Nucleus accumbens (tissue), 56 donors: Measurements from ENCODE around the gene CALHM4.

Experiments used
- DNase-seq, 56 donors: peaks; one replicate each; lab custom pipeline; 2025; lab: John Stamatoyannopoulos, UW

The CALHM4 gene

DNA sequence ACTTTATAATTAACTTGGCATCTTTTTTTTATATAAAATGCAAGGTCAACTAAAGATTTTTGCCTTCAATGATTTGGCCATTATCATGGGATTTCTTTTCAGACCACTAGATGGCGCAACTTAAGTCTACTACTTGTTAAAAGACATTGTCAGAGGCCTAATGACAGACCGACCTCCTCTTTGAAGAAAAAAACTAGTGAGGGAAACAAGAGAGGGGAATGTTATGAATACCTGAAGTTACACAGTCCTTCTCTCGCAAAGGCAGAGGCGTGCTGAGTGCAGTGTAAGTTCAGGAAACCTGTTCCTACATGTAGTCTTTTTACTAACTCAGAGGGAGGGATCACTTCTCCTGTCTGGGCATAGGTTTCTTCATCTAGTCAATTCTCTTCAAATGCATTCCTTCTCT, 17.3 kb upstream of the CALHM4 start:
- peak in 3 of 56 donors; percentile 2 to 5 (median 5) for DNase-seq

DNA sequence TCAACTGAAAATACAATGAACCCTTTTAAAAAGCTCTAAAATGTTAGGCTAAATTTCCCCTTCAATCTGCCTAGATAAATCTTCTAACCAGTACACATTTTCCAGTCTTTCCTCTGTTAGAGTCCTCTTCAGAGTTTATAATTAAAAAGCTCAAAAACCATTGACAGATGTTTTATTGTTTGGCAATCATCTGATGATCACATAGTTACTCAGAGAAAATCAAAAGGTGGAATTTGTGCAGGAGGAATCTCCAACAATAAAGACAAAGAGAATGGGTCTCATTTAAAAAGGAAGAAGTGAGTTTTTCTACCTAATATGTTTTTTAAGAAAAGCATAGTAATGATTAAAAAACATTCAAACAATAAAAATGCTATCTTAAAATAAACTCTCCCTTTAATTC, 11.1 kb upstream of the CALHM4 start:
- DNase-seq, result no peak

GRCh38 chr6:116543149-116543548, 10.4 kb upstream of the CALHM4 start:
- DNase-seq, result no peak

GRCh38 chr6:116545651-116546050, 7.9 kb upstream of the CALHM4 start, which contains the start of gene TRAPPC3L:
Gene TRAPPC3L (minus strand): TSS chr6:116545684. CDS start chr6:116545514, 170 bp downstream.
- no peak for DNase-seq

GRCh38 chr6:116547358-116547757, 6.2 kb upstream of the CALHM4 start:
- DNase-seq, result no peak

DNA sequence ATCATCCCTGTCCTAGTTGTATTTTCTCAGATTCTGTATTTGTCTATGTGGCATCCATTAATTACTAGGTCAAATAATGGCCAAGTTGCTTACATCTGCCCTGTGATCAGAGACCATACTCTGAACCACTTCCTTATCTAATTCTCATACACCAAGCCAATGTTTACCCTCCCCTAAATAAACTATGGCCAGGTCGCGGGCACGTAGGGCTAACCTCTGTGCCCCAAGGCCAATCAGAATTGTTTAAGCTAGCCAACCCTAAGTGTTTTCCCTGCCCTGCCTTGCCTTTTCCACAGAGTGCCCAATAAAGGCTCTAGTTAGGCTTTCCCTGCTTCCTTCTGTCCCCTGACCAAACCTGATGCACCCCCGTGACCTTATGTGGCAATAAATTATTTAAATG, 2.8 kb upstream of the CALHM4 start:
- DNase-seq, result no peak

DNA sequence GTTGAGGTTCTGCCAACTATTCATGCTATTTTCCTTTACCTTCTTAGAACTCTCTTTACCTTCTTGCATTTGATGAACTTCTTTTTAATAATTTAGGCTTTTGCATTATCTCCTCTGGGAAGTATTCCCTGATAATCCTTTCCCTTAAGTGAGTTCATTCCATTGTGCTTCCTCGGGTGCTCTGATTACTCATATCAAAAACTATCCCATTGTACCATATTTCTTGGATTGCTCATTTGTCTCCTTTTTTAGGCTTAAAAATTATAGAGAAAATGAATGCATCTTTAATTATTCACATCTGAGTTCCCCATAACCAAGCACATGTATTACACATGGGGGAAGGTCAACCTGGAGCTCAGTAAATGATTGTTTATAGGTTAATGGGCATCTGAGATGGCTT, 2.5 kb downstream of the CALHM4 start:
- no peak for DNase-seq

DNA sequence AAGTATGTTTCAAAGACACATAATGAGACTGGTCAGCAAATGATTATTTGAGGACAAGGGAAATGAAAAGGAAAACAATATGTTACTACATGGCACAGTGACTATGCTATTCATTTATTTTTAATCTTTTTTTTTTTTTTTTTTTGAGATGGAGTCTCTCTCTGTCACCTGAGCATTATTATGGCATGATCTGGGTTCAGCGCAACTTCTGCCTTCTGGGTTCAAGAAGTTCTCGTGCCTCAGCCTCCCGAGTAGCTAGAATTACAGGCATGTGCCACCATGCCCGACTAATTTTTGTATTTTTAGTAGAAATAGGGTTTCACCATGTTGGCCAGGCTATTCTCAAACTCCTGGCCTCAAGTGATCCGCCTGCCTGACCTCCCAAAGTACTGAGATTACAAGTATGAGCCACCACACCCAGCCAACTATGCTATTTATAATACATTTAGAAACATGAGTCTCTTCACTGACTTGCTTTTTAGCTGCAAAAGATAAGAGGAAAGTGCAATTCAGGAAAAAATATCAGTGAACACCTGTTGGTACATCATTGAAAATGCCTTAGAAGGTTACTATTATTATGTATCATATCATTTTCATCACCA, 3.4 kb downstream of the CALHM4 start:
- no peak for DNase-seq

DNA sequence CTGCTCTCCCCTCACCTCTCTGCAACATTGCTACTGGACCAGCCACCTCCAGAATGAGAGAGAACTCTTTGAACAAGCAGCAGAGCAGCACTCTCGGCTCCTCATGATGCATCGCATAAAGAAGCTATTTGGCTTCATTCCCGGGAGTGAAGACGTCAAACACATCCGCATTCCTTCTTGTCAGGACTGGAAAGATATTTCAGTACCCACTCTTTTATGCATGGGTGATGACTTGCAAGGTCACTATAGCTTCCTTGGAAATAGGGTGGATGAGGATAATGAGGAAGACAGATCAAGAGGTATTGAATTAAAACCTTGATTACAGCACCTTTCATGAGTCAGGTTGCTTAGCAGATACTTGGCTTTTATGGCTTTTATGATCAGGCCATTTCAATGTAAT, 4.3 kb downstream of the CALHM4 start:
- no peak for DNase-seq

DNA sequence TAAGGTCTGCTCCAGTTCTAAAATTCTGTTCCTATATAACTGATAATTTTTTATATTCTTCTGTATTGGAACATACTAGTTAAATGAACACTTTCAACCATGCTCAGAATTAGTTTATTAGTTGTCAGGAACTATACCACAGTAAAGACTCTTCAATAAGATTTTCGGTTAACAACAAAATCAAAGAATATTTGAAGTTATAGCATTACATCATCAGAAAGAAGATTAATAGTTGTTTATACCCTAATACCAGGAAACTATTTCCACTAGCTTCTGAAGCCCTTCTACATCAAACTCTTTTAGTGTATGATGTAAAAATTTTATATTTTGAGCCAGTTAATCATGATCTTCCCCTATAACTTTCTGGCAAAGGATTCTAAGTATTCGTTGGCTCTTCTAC, 6.6 kb downstream of the CALHM4 start:
- no peak for DNase-seq

- DNase-seq, result peak in 45 of 56 donors; percentile 6 to 90 (median 45)
Measured at GRCh38 chr6:116561377-116562018, 7.9 kb downstream of the CALHM4 start.

DNA sequence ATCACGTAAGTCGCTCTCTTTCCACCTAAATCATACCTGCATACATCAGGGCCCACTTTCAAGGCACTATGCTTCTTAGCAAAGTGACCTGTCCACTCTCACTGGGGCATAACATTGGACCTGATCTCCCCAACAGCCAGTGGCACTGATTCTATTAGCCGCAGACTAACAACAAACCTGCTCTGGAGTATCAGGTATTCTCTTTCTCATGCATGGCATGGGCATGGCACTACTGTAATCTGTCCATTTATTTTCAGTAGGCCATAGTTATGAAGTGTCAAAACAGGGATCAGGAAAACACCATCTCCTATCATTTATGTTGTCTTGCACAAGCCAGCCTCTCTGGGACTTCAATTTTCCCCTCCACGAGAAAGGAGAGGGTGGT, 8.5 kb downstream of the CALHM4 start:
- DNase-seq, result no peak

DNA sequence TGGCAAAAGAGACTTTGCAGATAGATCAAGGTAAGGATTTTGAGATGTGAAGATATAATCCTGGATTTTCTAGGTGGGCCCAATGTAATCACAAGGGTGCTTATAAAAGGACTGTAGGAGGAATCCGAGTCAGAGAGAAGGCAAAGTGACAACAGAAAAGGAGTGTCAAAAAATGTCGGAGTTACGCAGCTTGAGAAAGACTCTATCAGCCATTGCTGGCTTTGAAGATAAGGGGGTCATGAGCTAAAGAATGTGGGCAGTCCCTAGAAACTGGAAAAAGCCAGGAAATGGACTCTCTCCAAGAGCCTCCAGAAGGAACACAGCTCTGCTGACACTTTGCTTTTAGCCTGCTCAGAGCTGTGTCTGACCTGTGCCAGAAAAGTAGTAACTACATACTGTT, 9.1 kb downstream of the CALHM4 start:
- DNase-seq, result no peak

GRCh38 chr6:116563830-116564229, 10.3 kb downstream of the CALHM4 start:
- peak in 1 of 56 donors; percentile 4 for DNase-seq

DNA sequence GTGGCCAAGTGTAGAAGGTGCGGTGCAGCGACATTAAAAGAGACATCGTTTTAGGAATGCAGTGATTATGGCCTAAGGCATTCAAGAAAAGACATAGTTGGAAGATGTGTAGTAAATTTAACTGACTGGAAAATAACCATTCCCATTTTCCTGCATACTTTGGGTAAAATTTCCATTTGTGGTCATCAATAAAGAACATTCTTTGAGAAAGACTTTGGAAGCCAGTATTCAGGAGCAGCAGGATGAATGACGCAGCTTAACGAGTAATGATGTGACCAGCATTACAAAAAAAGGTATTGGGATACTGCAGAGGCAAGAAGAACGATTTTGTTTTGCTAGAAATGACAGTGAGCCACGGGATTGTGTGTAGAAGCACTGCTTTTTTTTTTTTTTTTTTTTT, 10.8 kb downstream of the CALHM4 start:
- DNase-seq, result no peak

GRCh38 chr6:116564921-116565872, 11.6 kb downstream of the CALHM4 start:
- DNase-seq, result peak in 24 of 56 donors; percentile 2 to 38 (median 14)

- no peak for DNase-seq
Measured at GRCh38 chr6:116568111-116568510, 14.6 kb downstream of the CALHM4 start.

DNA sequence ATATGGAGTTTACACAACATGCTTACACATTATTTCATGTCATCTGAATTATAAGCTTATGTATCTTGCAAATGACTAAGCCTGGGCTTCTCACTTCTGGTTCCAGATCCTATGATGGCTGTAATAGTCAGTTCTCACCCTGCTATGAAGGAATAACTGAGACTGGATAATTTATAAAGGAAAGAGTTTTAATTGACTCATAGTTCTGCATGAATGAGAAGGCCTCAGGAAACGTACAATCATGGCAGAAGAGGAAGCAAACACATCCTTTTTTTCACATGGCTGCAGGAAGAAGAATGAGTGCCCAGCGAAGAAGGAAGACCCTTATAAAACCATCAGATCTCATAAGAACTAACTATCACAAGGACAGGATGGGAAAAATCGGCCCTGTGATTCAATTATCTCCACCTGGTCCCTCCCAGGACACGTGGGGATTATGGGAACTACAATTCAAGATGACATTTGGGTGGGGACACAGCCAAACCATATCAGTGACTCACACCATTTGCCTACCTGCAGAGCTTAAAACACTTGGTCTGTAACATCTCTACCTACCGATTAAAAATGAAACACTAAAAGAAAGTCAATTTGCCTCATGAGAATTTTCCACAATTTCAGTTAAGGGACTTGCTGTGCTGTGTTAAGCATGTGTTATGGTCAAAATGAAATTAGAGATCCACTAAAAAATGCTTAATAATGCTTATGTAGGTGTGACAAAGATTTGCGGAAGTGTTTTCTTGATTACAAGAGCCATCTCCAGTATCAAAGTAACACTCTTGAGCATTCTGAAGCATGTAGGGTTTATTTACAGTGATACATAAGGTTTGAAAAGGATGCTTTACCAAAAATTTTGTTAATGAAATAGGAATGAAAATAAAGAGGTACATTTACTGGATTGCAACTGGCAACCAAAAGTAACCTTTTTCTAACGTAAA, 15.5 kb downstream of the CALHM4 start:
- no peak for DNase-seq

DNA sequence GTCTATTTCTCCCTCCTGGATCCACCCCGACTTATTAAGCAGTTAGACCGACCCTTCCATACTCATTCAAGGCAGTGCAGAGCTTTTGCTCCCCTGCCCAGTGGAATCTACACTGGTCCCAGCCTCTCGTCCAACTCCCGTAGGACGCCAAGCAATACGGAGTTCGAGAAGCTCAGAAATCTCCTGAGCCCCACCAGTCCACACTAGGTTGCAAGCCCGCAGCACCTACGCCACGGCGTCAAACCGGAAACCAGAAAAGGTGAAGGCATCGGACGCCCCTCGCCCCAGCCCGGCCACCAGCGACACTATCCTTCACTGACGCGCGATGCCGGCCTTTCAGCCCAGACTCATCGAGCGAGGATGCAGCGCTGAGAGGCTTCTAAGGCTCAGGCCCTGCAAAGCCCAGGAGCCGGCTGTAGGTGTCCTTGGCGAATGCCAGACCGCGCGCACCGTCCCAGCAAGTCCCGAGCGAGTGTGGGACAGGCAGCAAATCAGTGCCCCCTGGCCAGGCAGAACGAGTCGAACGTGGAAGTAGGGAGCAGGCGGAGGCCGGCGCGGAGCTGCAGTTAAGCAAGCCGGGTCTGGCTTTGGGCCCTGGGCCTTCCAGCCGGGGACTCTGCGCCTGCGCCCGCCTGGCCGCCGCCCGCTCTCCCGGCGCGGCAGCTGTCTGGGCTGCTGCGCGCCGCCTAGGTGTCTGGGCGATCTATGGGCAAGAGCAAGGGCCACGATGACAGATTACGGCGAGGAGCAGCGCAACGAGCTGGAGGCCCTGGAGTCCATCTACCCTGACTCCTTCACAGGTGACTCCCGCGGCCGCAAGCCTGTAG, 17.5 kb downstream of the CALHM4 start, which contains the start of gene RWDD1:
Gene RWDD1, plus strand, starts transcription at position 649 of the 827 bp plus-strand sequence. Its CDS starts 79 bp downstream, at position 728.
- peak; percentile 79 to 100 (median 98) for DNase-seq
